ENCODE measurements around the gene LAMB4.

The LAMB4 gene

DNA sequence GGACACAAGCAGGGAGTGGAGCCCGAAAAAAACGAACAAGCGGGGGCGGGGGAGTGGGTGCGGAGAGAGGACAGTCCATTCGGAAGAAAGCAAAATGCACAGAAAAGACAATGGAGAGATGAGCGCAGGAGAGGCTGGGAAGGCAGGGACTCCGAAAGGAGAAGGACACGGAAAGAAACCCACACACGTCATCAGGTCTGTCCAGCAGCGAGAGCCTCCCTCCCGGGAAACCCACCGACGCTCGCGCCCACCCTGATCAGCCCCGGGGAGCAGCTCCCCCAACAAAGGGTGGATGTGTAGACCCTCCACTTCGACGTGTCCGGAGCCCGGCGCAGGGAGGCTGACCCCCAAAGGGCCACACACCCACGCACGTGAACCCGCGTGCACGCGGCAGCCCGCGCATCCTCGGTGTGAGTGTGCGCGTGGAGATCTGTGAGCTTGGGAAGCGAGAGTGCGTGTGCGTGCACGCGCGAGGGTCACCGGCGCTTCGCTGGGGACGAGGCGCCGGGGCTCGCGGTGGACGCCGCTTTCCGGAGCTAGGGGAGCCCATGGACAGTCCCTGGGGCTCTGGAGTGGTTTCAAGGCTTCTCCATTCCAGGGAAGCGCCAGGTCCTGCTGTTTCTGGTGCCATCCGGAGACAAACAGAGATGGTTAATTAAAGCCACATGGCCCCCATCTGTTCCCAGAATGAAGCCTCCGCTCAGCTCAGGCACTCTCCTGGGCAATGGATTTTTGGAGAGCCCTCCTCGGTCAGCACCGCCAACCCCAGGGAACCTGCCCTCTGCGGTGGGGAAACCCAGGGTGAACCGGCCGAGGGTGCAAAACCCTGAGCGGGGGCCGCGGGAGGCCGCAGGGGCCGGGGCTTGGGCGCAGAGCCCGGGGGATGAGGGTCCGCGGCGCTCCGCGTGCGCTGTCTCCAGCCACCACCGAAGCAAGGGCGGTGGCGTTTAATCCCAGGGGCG lies 128.1 kb downstream of the LAMB4 start:
- TF ChIP-seq, protein P1, sequence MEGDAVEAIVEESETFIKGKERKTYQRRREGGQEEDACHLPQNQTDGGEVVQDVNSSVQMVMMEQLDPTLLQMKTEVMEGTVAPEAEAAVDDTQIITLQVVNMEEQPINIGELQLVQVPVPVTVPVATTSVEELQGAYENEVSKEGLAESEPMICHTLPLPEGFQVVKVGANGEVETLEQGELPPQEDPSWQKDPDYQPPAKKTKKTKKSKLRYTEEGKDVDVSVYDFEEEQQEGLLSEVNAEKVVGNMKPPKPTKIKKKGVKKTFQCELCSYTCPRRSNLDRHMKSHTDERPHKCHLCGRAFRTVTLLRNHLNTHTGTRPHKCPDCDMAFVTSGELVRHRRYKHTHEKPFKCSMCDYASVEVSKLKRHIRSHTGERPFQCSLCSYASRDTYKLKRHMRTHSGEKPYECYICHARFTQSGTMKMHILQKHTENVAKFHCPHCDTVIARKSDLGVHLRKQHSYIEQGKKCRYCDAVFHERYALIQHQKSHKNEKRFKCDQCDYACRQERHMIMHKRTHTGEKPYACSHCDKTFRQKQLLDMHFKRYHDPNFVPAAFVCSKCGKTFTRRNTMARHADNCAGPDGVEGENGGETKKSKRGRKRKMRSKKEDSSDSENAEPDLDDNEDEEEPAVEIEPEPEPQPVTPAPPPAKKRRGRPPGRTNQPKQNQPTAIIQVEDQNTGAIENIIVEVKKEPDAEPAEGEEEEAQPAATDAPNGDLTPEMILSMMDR (IDR thresholded peaks at IDR 0.05; ENCODE audit: low read depth, low read length, missing control alignments), result no peak
- no peak for DNase-seq (ENCODE audit: low read depth)
- H3K4me3 ChIP-seq (ENCODE audit: low read depth, low read length), result no peak overlapping the region

DNA sequence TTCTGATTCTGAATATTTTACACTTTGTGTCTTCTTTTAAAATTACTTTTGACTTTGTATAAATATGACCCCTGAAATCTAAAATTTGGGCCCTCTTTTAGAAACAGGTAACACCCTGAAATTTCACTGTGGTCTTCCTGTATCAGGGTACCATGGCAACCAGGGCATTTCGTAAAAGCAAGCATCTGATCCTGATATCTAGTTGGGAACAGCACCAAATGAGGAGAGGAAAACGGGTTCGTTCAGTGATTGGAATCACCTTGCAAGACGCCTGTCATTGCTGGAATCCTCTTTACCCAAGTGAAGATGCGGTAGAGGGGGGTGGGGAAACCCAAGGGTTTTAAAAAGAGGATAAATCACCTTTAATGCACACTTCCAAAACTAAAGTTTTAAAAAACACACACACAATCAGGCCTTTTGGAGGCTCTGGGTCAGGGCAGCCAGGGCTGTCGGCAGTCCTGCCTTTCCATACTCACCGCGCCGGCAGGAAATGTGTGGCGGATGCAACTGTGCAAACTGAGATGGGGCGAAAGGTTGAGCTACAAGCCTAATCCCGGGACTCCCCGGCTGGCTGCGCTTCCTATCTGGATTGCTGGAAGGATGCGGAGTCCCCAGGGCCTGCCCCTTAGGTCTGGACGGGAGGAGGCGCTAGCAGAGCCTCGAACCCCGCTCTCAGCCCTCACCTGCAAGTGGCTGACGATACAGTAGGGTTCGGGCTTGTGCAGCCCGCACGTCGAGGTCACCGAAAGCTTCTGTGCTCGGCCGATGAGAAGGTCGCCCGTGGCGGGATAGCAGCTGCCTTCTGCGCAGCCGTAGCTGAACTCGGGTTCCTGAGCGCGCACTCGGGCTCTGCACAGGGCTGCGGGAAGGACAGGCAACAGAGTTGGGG lies 129.0 kb downstream of the LAMB4 start:
- no peak for DNase-seq (ENCODE audit: low read depth)
- TF ChIP-seq, protein P1 (IDR thresholded peaks at IDR 0.05; ENCODE audit: low read depth, low read length, missing control alignments), result no peak
- H3K4me3 ChIP-seq (ENCODE audit: low read depth, low read length), result no peak overlapping the region

DNA sequence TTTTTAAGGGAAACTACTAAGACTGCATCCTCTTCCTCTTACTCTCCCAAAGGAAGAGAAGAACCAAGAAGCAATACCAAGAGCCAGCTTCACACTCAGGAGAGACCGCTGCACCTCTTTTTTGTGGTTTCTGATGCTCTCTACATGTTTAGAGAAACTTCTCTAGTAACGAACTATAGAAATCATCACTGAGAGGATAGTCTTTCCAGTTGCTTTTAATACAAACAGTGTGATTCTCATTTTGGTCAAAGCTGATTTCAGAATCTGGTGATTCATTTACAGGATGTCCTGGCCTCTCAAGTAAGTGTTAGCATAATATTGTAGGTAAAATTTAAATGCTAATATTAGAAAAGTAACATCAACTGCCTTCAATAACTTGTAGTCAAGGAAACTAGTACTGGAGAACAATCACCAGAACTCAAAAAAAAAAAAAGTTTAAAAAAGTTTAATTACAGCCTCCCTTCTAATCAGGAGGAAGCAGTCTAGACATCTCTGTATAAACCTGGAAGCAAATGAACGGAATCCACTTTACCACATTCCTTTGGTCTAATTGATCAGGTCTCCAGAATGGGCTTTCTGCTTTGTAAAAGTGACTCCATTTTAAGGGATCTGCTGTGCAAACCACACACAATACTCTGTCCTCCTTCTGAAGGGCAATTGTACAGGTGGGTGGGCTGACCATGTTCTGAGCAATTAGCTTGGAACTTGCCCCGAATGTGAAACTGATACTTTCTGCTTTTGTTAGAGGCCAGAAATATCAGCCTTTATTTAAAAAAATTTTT lies 130.2 kb downstream of the LAMB4 start:
- TF ChIP-seq, protein P1 (IDR thresholded peaks at IDR 0.05; ENCODE audit: low read depth, low read length, missing control alignments), result no peak
- no peak for DNase-seq (ENCODE audit: low read depth)
- no peak overlapping the region for H3K4me3 ChIP-seq (ENCODE audit: low read depth, low read length)

DNA sequence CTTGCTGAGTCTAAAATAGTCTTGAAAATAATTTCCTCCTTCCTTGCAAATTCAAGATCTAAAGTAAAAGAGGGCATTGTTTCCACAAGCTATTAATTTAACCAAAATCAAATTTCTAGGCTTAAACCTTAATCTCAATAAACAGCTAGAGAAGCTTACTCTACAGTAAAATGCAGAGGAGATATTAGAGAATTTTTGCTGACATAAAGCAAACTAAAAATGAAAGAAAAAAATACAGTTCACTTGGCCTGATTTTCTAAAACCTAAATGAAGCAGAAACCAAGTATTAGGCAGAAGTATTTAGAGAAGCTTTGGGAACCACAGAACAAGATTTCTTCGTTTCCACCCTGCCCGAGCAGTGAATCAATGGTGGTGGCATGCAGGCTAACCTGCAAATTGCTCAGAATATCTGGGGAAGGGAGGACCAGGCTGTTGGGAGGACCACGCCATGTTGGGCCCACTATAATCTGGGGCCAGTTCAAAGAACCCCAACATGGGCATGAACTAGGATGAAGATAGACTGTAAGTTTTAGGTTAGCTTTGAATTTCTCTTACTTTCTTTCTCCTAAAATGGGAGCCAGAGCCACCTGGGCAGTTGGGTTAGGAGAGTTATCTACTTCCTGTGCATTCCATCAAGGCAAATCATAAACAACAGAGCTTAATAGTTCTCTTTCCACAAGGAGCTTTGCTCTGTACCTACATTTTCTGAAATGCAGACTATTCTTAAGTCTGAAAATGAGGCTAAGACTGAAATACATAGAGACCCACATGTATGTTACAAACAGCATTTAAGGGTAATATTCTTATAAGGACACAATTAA lies 131.3 kb downstream of the LAMB4 start:
- DNase-seq (ENCODE audit: low read depth), result no peak
- TF ChIP-seq, protein P1 (IDR thresholded peaks at IDR 0.05; ENCODE audit: low read depth, low read length, missing control alignments), result no peak
- no peak overlapping the region for H3K4me3 ChIP-seq (ENCODE audit: low read depth, low read length)

DNA sequence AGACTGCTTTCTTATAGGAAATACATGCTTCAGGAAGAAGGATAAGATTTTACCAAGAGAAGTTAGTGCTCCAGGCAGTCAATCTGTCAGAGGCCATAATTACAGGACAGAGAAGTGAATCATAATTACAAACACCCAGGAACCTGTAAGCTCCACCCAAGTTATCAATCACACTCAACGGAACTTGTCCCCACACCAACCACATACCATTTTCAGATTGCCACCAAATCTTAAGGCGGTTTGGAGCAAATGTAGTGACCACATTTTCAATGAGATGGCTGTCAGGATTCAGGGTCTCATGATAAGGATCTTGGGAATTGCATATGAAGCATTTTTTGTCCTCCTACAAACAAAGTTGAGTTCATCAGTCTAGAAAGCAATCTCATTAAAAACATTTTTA lies 132.0 kb downstream of the LAMB4 start:
- TF ChIP-seq, protein P1 (IDR thresholded peaks at IDR 0.05; ENCODE audit: low read depth, low read length, missing control alignments), result no peak
- DNase-seq (ENCODE audit: low read depth), result no peak
- no peak overlapping the region for H3K4me3 ChIP-seq (ENCODE audit: low read depth, low read length)

All from GM12864 (cell line).